DOHH2 (cell line): ENCODE measurements around the gene ITPKB.
"Not testable (repeated sequence)": the region's sequence is repeated elsewhere in the genome, so short reads cannot be mapped to it uniquely, and the experiment has no call there.

Source experiments
- H3F3A ChIP-seq: fragments of 200-600 bp; sonication (generic), shearing (Covaris generic); 2 replicates; pipeline ENCODE4 v1.6.0; 2016; ENCODE audit warnings: antibody characterized with exemption, mild to moderate bottlenecking; ENCODE audit not compliant: control insufficient read depth, insufficient read depth
- H3K27ac ChIP-seq: fragments of 200-600 bp; sonication (generic); 2 replicates; pipeline ENCODE4 v1.5.1; 2014; ENCODE audit warnings: low read depth, mild to moderate bottlenecking, low read length, moderate library complexity
- H3K27me3 ChIP-seq: fragments of 200-600 bp; sonication (generic); 2 replicates; pipeline ENCODE4 v1.6.1; 2014; ENCODE audit warnings: mild to moderate bottlenecking, low read length, mixed read lengths; ENCODE audit not compliant: control insufficient read depth
- H3K36me3 ChIP-seq: fragments of 200-600 bp; sonication (generic); 2 replicates; pipeline ENCODE4 v1.6.1; 2014; ENCODE audit warnings: mild to moderate bottlenecking, low read length, moderate library complexity, mixed read lengths; ENCODE audit not compliant: control insufficient read depth
- H3K4me1 ChIP-seq: fragments of 200-600 bp; sonication (generic); 2 replicates; pipeline ENCODE4 v1.6.1; 2014; ENCODE audit warnings: mild to moderate bottlenecking, low read length, mixed read lengths; ENCODE audit not compliant: control insufficient read depth
- H3K4me2 ChIP-seq: fragments of 200-600 bp; sonication (generic); 2 replicates; pipeline ENCODE4 v1.6.0; 2014; ENCODE audit warnings: mild to moderate bottlenecking, low read length, moderate library complexity
- H3K4me3 ChIP-seq: fragments of 200-600 bp; sonication (generic); 2 replicates; pipeline ENCODE4 v1.5.1; 2014; ENCODE audit warnings: mild to moderate bottlenecking, low read length, mixed read lengths
- H3K79me2 ChIP-seq: fragments of 200-600 bp; sonication (generic); 2 replicates; pipeline ENCODE4 v1.6.1; 2014; ENCODE audit warnings: mild to moderate bottlenecking, low read length, mixed read lengths; ENCODE audit not compliant: control insufficient read depth
- H3K9me2 ChIP-seq: fragments of 200-600 bp; sonication (generic); replicated peaks from 2 replicates; pipeline ENCODE4 v1.6.1; 2014; ENCODE audit warnings: mild to moderate bottlenecking, low read length, mixed read lengths; ENCODE audit not compliant: control insufficient read depth
- H3K9me3 ChIP-seq: fragments of 200-600 bp; sonication (generic); 2 replicates; pipeline ENCODE4 v1.6.1; 2014; ENCODE audit warnings: antibody characterized with exemption, low read length, mixed read lengths; ENCODE audit not compliant: control insufficient read depth, insufficient read depth
- H4K20me1 ChIP-seq: fragments of 200-600 bp; sonication (generic); 2 replicates; pipeline ENCODE4 v1.6.0; 2014; ENCODE audit warnings: low read depth, mild to moderate bottlenecking, antibody characterized with exemption, low read length, moderate library complexity; ENCODE audit not compliant: control insufficient read depth, insufficient read depth
- EZH2phosphoT487 ChIP-seq: fragments of 200-600 bp; sonication (generic); IDR thresholded peaks from 2 replicates; pipeline ENCODE4 v1.6.1; 2017; ENCODE audit warnings: borderline replicate concordance, mild to moderate bottlenecking, antibody characterized with exemption, low read length, moderate library complexity, mixed read lengths
- TF ChIP-seq, protein P1 (sequence below): fragments of 200-600 bp; sonication (generic); IDR thresholded peaks from one replicate; pipeline ENCODE4 v1.5.1; 2014; ENCODE audit warnings: antibody characterized with exemption, mild to moderate bottlenecking, low read depth, low read length; ENCODE audit not compliant: poor library complexity, severe bottlenecking

The ITPKB gene

DNA sequence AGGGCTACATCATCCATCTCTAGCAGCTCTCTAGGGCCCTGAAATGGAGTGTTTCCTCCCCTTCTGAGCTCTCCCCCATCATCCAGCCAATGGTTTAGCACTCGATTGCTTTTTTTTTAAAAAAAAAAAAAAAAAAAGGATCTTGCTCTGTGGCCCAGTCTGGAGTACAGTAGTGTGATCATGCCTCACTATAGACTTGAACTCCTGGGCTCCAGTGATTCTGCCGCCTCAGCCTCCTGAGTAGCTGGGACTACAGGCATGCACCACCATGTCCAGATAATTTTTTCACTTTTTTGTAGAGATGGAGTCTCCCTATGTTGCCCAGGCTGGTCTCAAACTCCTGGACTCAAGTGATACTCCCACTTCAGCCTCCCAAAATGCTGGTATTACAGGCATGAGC lies 12.1 kb upstream of the ITPKB start:
- Histone ChIP-seq H3K4me3 (no peak overlapping the region), H3K4me2 (no peak overlapping the region)

DNA sequence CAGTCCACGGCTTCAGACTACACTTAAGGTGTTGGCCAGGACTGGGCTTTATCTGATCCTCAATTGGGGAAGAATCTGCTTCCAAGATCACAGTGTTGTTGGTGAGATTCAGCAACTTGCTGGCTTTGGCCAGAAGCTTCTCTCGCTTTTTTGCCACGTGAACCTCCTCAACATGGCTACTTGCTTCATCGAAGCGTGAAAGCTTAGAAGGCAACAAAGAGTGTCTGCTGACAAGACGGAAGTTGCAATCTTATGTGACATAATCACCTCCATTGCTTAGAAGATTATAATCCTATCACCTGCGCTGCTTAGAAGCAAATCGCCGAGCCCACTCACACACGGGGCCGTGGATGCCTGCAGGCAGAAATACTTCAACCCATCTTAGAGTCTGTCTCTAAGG lies 10.4 kb upstream of the ITPKB start:
- peak overlapping the region; percentile 26 for H3K4me3 ChIP-seq
- TF ChIP-seq, protein P1, sequence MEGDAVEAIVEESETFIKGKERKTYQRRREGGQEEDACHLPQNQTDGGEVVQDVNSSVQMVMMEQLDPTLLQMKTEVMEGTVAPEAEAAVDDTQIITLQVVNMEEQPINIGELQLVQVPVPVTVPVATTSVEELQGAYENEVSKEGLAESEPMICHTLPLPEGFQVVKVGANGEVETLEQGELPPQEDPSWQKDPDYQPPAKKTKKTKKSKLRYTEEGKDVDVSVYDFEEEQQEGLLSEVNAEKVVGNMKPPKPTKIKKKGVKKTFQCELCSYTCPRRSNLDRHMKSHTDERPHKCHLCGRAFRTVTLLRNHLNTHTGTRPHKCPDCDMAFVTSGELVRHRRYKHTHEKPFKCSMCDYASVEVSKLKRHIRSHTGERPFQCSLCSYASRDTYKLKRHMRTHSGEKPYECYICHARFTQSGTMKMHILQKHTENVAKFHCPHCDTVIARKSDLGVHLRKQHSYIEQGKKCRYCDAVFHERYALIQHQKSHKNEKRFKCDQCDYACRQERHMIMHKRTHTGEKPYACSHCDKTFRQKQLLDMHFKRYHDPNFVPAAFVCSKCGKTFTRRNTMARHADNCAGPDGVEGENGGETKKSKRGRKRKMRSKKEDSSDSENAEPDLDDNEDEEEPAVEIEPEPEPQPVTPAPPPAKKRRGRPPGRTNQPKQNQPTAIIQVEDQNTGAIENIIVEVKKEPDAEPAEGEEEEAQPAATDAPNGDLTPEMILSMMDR: no peak
- TF ChIP-seq EZH2phosphoT487: no peak
- H3K9me3 ChIP-seq: no peaks in the 10 kb centered on the region
- H3K27me3 ChIP-seq: no peaks in the 10 kb centered on the region
- 0 out of 2 replicates have a peak overlapping the region, but pooled peaks have one; percentile 10 for H3K27ac ChIP-seq
- H4K20me1 ChIP-seq: no peaks in the 10 kb centered on the region
- peaks cover 26% of the 10 kb centered on the region for H3K4me1 ChIP-seq
- H3K4me2 ChIP-seq: peak overlapping the region; percentile 72
- no peaks in the 10 kb centered on the region for H3K36me3 ChIP-seq
- peaks cover 13% of the 10 kb centered on the region for H3F3A ChIP-seq
- no peaks in the 10 kb centered on the region for H3K79me2 ChIP-seq
- H3K9me2 ChIP-seq: no peaks in the 10 kb centered on the region

More for the DNA sequence above, 12.1 kb upstream of the ITPKB start:
- Histone ChIP-seq H3K27ac (no peak overlapping the region), H3K36me3 (no peaks in the 10 kb centered on the region), H4K20me1 (no peaks in the 10 kb centered on the region), H3K9me3 (no peaks in the 10 kb centered on the region), H3K79me2 (no peaks in the 10 kb centered on the region), H3F3A (peaks cover 4% of the 10 kb centered on the region; the same call in 1 of the 2 replicates), H3K27me3 (no peaks in the 10 kb centered on the region), H3K4me1 (peaks cover 21% of the 10 kb centered on the region), H3K9me2 (no peaks in the 10 kb centered on the region)
- no peak for TF ChIP-seq EZH2phosphoT487
- TF ChIP-seq, protein P1: no peak

DNA sequence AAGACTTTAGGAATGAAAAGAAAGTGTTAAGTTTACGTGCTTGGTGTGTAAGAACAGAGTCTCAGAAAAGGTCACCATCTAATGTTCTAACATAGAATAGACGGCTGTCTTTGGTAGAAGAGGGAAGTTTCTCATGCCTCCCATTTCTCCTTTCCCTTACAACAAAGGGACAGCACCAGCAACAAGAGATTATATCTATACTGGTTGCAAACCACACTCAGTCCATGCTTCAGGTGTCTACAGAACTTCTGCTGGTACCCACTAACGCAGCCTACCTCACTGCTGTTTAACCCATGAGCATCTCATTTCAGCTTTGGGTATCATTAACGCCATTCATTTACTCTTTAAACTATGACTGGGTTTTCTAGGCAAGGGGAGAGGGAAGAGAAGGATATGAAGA lies 9.2 kb upstream of the ITPKB start:
- Histone ChIP-seq H3K27ac (no peak overlapping the region), H3K27me3 (no peaks in the 10 kb centered on the region), H3F3A (peaks cover 13% of the 10 kb centered on the region), H3K79me2 (no peaks in the 10 kb centered on the region), H3K4me1 (peaks cover 28% of the 10 kb centered on the region), H3K4me3 (no peak overlapping the region), H3K36me3 (no peaks in the 10 kb centered on the region), H4K20me1 (no peaks in the 10 kb centered on the region), H3K9me3 (0 out of 2 replicates have a peak, but pooled peaks cover 3% of the 10 kb centered on the region), H3K4me2 (no peak overlapping the region), H3K9me2 (no peaks in the 10 kb centered on the region)
- no peak for TF ChIP-seq EZH2phosphoT487
- TF ChIP-seq, protein P1: no peak

DNA sequence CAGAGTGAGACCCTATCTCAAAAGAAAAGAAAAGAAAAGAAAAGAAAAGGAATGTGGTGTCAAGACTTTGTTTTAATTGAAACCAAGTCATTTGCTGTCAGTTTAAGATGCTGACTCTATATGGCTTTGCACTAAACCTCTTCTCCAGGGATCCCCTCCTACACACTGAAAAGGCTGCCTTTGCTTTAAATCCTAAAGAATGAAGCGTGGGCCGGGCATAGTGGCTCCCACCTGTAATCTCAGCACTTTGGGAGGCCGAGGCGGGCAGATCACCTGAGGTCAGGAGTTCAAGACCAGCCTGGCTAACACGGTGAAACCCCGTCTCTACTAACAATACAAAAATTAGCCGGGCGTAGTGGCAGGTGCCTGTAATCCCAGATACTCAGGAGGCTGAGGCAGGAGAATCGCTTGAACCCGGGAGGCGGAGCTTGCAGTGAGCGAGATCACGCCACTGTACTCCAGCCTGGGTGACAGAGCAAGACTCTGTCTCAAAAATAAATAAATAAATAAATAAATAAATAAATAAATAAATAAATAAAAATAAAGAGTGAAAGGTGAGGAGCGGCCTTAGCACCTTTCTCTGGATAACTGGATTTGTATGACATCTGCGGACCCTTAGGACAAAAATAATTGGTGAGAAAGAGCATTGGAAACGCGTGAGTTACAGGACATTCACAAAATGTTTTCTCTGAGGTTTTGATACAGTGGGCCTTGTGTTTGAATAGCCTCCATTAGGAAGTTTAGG lies 8.6 kb upstream of the ITPKB start:
- H3F3A ChIP-seq: peaks cover 13% of the 10 kb centered on the region
- H3K36me3 ChIP-seq, H3K9me2 ChIP-seq, H3K9me3 ChIP-seq, H3K4me3 ChIP-seq, H3K27me3 ChIP-seq, H4K20me1 ChIP-seq, H3K27ac ChIP-seq, H3K79me2 ChIP-seq, H3K4me2 ChIP-seq: not testable (repeated sequence)
- H3K4me1 ChIP-seq: peaks cover 28% of the 10 kb centered on the region
